GM12801 (cell line): Measurements from ENCODE around the gene PRPS2.

ENCODE experiments used
- CTCF ChIP-seq: IDR thresholded peaks from one replicate; pipeline ENCODE4 v1.5.1; 2011; ENCODE audit warnings: control low read depth; ENCODE audit not compliant: insufficient read length; ENCODE audit errors: extremely low read depth

Gene PRPS2

GRCh38 chrX:12790885-12791256 is 341 bp upstream of the PRPS2 start:
- no peak for TF ChIP-seq CTCF

- no peak for TF ChIP-seq CTCF
Measured at GRCh38 chrX:12792711-12793110, 1.5 kb downstream of the PRPS2 start.

- no peak for TF ChIP-seq CTCF
Measured at GRCh38 chrX:12794654-12795053, 3.4 kb downstream of the PRPS2 start.

GRCh38 chrX:12798601-12799000 is 7.4 kb downstream of the PRPS2 start:
- no peak for TF ChIP-seq CTCF

- no peak for TF ChIP-seq CTCF
Measured at GRCh38 chrX:12799118-12799517, 7.9 kb downstream of the PRPS2 start.

GRCh38 chrX:12802741-12803140 is 11.5 kb downstream of the PRPS2 start:
- no peak for TF ChIP-seq CTCF

GRCh38 chrX:12804655-12805054 is 13.4 kb downstream of the PRPS2 start:
- TF ChIP-seq CTCF: no peak

GRCh38 chrX:12805333-12805732 is 14.1 kb downstream of the PRPS2 start:
- TF ChIP-seq CTCF: no peak
